ENCODE data around the gene SULT6B1.

SULT6B1 gene

GRCh38 chr2:37146062-37146461 lies 42.4 kb downstream of the SULT6B1 start:
- no peak for DNase-seq

DNA sequence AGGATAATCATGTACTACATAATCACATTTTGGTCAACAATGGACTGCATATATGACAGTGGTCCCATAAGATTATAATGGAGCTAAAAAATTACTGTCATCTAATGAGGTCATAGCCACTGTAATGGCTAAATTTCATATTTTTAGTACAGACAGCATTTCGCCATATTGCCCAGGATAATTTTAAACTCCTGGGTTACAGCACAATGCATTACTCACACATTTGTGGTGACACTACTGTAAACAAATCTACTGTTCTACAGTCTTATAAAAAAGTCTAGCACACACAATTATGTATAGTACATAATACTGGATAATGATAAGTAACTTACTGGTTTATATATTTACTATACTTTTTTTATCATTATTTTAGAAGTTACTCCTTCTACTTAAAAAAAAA lies 44.5 kb downstream of the SULT6B1 start:
- no peak for DNase-seq

DNA sequence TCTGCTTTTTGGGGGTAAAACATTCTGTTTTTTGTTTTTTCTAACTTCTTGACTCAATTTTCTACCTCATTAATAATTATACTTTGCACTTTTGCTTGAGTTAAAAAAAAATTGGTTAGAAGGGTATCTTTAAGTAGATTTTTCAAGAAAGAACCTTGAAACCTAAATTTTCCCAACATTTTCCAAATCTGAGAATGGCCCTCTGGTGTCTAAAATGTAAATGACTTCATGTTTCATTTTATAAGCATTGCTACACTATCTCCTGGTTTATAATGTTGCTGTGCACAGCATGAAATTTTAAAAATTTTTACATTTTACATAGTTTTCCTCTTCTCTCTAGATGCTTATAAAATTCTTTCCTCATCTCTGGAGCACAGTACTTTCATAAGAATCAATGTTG lies 45.9 kb downstream of the SULT6B1 start:
- no peak for DNase-seq

GRCh38 chr2:37132914-37133313 lies 55.6 kb downstream of the SULT6B1 start:
- DNase-seq: no peak

- no peak for DNase-seq
Measured at GRCh38 chr2:37125416-37125815, 63.1 kb downstream of the SULT6B1 start.

- no peak for DNase-seq
Measured at GRCh38 chr2:37119157-37119556, 69.3 kb downstream of the SULT6B1 start.

All from CD4-positive, alpha-beta T cell treated with Interleukin-12 subunit alpha and Interleukin-12 subunit beta, for 1 hour (primary cell).